SK-N-MC (cell line): ENCODE data around the gene EFNB2.

ENCODE experiments used
- EZH2 ChIP-seq: fragments of 200-600 bp; sonication (generic); IDR thresholded peaks from one replicate; pipeline ENCODE4 v1.6.1; 2017; ENCODE audit warnings: antibody characterized with exemption
- FOXP2 ChIP-seq: optimal IDR thresholded peaks from 2 replicates; pipeline ENCODE3; 2011; ENCODE audit warnings: mild to moderate bottlenecking, moderate library complexity; ENCODE audit not compliant: insufficient read depth; ENCODE audit errors: extremely low read length, control extremely low read depth
- POLR2AphosphoS5 ChIP-seq: IDR thresholded peaks from 2 replicates; pipeline ENCODE4 v1.6.1; 2012; ENCODE audit warnings: mild to moderate bottlenecking, low read depth, low read length, borderline replicate concordance

DNA sequence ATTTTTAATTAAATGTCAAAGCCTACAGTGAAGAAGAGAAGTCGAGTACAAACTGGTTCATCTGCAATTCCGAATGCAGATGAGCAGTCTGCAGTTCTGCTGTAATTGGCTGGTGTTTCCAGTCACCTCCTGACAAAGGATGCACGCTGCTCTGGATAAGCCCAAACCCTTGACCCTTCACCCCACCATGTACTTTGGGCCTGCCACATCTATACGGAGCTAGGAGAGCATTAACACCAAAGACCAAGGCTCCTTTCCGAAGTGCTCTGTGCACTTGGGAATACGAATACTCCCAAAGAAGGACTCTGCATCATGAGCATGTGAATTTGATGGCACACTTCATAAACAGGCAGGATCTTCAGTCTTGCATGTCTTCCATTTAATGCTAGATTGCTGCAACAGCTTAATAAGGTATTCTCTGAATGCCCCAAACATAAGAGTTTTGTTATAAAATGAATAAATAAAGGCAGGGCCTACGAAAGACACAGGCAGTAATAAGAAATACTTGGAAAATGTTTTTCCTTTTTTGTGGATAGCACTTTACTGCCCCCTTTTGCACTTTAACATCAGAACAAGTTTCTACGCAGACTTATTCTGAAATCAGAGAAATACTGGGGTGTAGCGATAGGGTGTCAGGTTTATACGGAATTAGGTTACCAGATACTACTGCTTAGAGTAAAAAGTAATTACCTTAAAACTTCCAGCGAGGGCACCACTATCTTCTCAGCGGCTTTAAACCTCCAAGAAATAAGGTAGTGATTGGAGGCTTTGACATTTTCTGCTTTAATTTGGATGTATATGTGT lies 15.0 kb downstream of the EFNB2 start:
- TF ChIP-seq EZH2 (no peak), POLR2AphosphoS5 (no peak), FOXP2 (no peak)
